GM19351 (cell line): ENCODE data around the gene PTPRN2.

Source experiments
- ATAC-seq: cut with Tn5 transposase; IDR thresholded peaks from one replicate; pipeline ENCODE4 v1.9.1; 2021; ENCODE audit warnings: mild to moderate bottlenecking, moderate library complexity; ENCODE audit not compliant: unreplicated experiment

Gene PTPRN2

DNA sequence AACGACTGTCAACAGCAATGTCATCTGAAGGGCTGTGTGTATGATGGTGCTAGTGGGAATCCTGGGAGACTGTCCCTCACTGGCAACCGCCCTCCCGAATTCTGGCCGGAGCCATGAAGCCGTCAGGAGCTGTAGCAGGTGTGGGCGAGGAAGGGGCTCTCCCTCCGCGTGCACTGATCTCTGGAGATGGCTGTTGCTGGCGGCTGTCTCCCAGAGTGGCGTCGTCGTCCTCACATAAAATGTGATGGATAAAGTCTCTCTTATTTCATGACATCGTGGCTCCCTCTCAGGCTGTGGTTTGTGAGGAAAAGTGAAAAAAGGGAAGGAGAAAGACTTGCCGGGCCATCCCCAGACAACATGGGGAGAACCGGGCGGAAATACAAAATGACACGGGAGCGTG is 1034.4 kb downstream of the PTPRN2 start:
- ATAC-seq = no peak

DNA sequence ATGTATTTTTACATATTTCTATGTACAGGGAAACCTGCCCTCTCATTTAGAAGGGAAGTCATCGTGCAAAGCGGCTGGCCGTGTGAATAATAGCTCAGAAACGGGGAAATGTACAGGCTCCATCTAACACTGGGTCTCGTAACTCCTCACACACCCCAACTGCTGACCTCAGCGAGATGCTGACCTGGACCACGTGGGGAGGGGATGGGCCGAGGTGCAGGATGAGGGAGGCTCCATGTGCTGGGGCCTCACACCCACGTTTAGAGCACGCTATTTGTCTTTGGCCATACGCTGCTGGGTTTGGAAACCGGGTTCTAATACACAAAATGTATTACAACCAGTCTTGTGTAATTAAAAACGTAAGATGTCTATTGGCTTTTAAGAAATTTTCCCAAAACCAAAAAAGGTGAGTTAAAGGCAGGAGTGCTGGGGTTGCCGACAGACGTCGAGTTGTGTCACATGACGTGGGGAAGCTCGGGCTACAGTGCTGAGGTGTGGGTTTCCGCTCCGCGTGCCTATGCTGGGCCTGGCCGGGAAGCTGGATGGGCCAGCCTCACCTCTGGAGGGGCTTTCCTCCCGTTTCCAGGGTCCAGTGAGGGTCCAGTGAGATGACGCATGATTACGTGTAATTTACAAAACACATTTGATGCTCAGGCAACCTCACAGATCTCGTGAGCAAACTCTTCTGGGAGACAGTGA is 1035.2 kb downstream of the PTPRN2 start:
- no peak for ATAC-seq

DNA sequence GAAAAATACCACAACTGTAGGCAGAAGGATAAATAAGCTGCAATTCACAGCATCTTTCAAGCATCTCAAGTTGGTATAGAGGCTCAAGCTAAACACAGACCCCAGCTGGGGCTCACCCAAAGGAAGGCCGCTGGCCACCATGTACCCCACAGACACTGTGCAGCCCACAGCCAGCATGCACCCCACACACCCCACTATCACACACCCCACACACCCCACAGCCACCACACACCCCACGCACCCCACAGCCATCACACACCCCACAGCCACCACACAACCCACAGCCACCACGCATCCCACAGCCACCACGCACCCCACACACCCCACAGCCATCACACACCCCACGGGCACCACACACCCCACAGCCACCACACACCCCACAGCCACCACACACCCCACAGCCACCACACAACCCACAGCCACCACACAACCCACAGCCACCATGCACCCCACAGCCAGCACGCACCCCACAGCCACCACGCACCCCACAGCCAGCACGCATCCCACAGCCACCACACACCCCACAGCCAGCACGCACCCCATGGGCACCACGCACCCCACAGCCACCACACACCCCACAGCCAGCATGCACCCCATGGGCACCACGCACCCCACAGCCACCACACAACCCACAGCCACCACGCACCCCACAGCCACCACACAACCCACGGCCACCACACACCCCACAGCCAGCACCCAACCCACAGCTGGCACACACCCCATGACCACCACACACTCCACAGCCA is 1036.1 kb downstream of the PTPRN2 start:
- no peak for ATAC-seq

DNA sequence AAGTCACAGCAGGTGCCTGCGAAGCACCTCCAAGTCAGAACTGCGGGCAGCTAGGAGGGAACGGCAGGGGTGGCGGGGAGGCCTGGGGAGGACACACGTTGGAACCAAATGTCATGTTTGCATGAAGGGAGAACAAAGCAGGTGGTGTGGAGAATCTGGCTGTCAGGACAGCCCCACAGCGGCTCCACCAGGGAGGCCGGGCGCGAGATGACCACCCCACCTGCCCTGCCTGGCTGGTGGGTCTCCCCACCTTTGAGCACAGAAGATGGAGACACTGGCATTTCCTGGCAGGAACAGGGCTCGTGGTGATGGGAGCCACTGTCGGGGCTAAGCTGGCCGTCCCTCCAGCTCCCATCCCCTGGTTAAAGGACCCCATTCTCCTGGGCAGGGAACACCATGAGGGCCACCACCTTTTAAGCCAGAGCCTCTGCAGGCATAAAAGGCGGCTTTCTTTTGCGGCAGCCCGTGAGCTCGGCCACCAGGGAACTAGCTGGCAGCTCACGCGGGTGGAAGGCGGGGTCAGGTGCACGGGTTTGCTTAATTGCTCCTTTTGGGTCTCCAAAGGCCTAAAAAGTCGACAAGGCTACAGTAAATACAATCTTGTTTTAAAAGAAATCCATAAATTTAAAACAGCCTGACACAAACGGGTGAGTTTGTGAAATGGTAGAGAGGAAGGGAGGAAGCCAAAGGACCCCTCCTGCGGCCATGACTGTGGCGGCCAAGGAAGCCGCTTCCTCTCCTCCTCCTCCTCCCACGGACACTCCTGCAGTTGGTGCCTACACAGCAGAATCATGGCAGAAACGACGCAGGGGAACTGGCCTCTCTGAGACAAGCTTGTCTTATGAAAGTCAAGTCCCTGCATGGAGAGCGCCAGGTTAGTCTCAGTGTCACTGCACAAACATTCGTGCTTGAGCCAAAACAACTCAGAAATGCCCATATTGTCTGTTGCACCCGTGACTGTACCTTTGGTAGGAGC is 1037.0 kb downstream of the PTPRN2 start:
- no peak for ATAC-seq

GRCh38 chr7:157549612-157550299 is 1037.9 kb downstream of the PTPRN2 start:
- ATAC-seq = no peak

DNA sequence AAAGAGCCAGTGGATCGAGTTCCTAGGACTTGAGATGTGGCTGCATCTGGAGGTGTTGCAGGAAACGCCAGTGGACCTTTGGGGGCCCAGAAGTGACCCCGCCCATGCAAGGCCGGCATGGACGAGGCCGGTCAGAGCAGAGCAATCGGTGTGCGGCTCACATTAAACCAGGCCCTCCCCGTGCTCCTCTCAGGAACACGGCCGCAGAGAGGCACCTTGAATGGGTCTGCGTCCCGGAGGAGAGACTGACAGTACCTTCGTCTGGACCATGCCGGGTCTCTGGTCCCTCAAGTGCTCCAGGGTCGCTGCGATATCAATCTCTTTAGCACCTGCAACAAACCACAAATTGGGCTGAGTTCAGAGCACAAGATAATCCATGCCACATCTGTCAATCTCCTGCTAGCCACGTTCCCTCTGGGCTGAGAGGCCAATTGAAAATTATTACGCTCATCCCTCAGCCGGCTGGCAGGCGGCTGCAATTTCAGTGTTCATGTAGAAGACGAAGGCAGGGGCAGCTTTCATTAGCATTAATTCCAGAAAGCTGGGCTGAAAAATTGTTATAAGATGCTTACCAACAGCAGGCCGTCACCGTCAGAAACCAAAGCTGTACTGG is 1038.8 kb downstream of the PTPRN2 start:
- no peak for ATAC-seq

DNA sequence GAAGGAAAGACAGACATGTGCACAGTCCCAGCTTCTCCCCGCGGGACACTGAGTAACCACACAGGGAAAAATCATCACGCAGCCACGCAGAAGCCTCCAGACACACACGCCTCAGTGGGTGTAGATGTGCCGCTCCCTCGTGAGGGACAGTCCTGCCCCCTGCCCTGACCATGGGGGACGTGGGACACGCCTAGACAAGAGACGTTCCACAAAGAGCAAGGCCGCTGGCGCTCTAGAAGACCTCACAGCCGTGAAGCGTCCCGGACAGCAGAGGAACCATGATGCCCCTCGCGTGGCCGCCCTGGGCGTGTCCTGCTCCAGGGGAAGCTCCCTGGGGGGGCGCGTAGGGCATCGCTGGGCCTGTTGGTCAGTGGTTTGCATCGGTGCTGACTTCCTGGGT is 1040.0 kb downstream of the PTPRN2 start:
- no peak for ATAC-seq

DNA sequence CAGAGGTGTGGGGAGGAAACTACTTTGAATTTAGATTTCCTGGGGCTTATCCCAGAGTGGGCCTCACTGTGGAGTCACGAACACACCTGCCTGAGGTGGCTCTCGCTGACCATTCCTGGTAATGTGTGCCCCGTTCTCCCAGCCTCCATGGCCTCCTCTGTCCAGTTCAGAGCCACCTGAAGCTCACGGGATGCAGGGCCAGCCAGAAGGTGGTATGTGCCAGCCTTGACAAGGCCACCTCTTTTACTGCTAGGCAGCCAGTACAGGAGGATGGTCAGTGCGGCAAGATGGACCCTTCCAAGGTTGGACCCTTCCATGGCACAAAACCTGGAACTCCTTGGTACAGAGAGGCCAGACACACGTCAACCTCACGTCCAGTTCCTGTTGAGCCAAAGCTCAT is 1040.5 kb downstream of the PTPRN2 start:
- no peak for ATAC-seq

- ATAC-seq = no peak
Measured at GRCh38 chr7:157545681-157546060, 1042.0 kb downstream of the PTPRN2 start.

- no peak for ATAC-seq
Measured at GRCh38 chr7:157544980-157545680, 1042.5 kb downstream of the PTPRN2 start.

DNA sequence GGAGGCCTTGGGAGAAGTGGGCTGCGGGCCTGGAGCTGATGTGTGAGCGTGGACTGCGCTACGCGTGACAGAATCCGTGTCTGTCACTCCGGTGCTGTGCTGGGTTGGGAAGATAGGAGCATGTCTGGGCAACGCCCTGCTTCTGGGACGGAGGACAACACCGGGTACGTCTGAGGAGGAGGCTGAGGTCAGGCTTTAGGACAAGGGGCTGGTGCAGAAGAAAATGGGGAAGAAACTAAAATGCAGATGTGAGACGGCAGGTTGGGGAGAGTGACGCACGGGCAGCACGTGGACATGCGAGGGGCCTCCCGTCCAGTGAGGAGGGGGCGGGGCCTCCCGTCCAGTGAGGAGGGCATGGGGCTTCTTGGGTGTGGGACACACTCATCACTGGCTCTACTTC is 1043.4 kb downstream of the PTPRN2 start:
- no peak for ATAC-seq

DNA sequence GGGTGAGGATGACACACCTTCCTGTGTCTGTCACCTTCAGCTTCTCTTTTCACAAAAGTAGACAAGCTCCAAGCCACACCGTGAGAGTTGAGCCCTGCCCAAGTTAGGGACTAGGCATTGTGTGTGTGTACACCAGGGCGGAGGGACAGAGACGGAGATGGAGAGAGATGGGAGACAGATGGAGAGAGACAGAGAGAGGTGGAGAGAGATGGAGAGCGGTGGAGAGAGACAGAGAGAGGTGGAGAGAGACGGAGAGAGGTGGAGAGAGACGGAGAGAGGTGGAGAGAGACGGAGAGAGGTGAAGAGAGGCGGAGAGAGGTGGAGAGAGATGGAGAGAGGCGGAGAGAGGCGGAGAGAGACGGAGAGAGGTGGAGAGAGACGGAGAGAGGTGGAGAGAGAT is 1043.8 kb downstream of the PTPRN2 start:
- no peak for ATAC-seq

DNA sequence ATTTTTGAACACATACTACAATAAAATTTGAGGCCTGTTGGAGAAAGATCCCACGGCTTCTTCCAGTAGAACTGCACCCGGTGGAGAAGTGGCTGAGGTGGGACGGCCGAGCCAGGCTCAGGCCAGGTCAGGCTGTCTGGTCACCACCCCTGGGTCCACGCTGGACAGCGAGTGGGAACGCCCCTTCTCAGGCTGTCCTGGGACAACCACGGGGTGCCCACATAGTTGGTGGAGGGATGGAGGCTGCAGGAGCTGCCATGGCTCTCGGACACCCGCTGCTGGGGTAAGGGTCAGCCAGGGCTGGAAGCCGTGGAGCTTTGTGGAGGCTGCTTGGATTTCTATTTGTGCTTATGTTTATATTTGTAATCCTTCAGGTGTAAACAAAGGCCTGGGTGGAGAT is 1044.3 kb downstream of the PTPRN2 start:
- no peak for ATAC-seq

- no peak for ATAC-seq
Measured at GRCh38 chr7:157542068-157543021, 1045.3 kb downstream of the PTPRN2 start.

GRCh38 chr7:157541295-157542067 is 1046.1 kb downstream of the PTPRN2 start:
- no peak for ATAC-seq

GRCh38 chr7:157540606-157541294 is 1046.9 kb downstream of the PTPRN2 start:
- ATAC-seq = no peak

GRCh38 chr7:157540020-157540419 is 1047.6 kb downstream of the PTPRN2 start:
- no peak for ATAC-seq
